Naive thymus-derived CD8-positive, alpha-beta T cell (primary cell): ENCODE measurements around the gene STX16. TPM values are rescaled to one million over a fixed set of nuclear protein-coding genes. Genes with fewer than 3 reads are reported as not detected.

Experiments
- ATAC-seq, 2 donors: fragments of 150-1000 bp; cut with Tn5 transposase in 1 of 2; sonication (Bioruptor Pico), chemical (Tn5 transposase) in 1 of 2; 1 replicate in 1 of 2; 2 replicates in 1 of 2; pipeline ENCODE4 v1.10.0; 2021; ENCODE audit warnings: mild to moderate bottlenecking in 2 of 2, moderate library complexity in 2 of 2
- POLR2A ChIA-PET: fragments of 350-600 bp; sonication (Branson Sonifier 250); formaldehyde crosslinking; loops from one replicate; lab custom pipeline; 2021; ENCODE audit warnings: antibody characterized with exemption; lab: Charles Lee
- DNase-seq, 10 donors: peaks; one replicate each; pipeline versions ENCODE4 v3.0.0 to v3.0.0-alpha.2; 2020 to 2022
- H3K27ac Mint-ChIP-seq, 10 donors: one replicate each; pipeline ENCODE4 v1.8.0; 2020 to 2022; ENCODE audit warnings: mild to moderate bottlenecking in 10 of 10, mixed read lengths in 10 of 10, moderate library complexity in 4 of 10, inconsistent platforms in 1 of 10
- H3K27me3 Mint-ChIP-seq, 5 donors: one replicate each; pipeline ENCODE4 v1.8.0; 2021 to 2022; ENCODE audit warnings: mixed read lengths in 5 of 5
- H3K36me3 Mint-ChIP-seq, 3 donors: one replicate each; pipeline ENCODE4 v1.8.0; 2020 to 2022; ENCODE audit warnings: mixed read lengths in 3 of 3, mild to moderate bottlenecking in 2 of 3, inconsistent platforms in 1 of 3
- H3K4me1 Mint-ChIP-seq, 4 donors: one replicate each; pipeline ENCODE4 v1.8.0; 2021 to 2022; ENCODE audit warnings: mixed read lengths in 4 of 4
- H3K4me3 Mint-ChIP-seq, 10 donors: one replicate each; pipeline ENCODE4 v1.8.0; 2020 to 2022; ENCODE audit warnings: mild to moderate bottlenecking in 10 of 10, mixed read lengths in 10 of 10, moderate library complexity in 6 of 10, inconsistent platforms in 1 of 10
- H3K9me3 Mint-ChIP-seq, 9 donors: one replicate each; pipeline ENCODE4 v1.8.0; 2020 to 2022; ENCODE audit warnings: mixed read lengths in 9 of 9, mild to moderate bottlenecking in 3 of 9, inconsistent platforms in 1 of 9, moderate library complexity in 1 of 9
- polyA plus RNA-seq, 3 donors: library from polyadenylated mRNA; unstranded; fragments of 300-500 nt; fragmentation: Illumina TruSeq; gene quantifications; one replicate each; pipeline ENCODE4 v1.2.3, GENCODE V29; 2021
- total RNA-seq, 8 experiments: library from RNA in 2 of 8; stranded (reverse) in 2 of 8; gene quantifications; one replicate each; pipeline ENCODE4 v1.2.3 and lab custom pipeline; 2021 to 2026

STX16 gene
- total and polyA plus RNA-seq, 5 experiments from 2014 or later, result 23.2 to 205 (median 35.9) TPM

- POLR2A ChIA-PET, result interaction anchor here (0.6 to 6.5 kb wide), 2 partner anchors 8 to 40 kb away, joined by 3 to 67 read pairs; partner anchors contain the start of gene STX16
- H3K4me3 Mint-ChIP-seq, result peak overlapping the region in 9 of 10 donors; percentile 1 to 62 (median 40)
- no peak for ATAC-seq
- H3K36me3 Mint-ChIP-seq, result peaks cover 0 to 8% (median 4%) of the 10 kb centered on the region in 3 donors
- H3K4me1 Mint-ChIP-seq, result peaks cover 3 to 13% (median 9%) of the 10 kb centered on the region in 4 donors
- no peaks in the 10 kb centered on the region for H3K9me3 Mint-ChIP-seq
- H3K27ac Mint-ChIP-seq, result peak overlapping the region; percentile 8 to 87 (median 66)
- no peaks in the 10 kb centered on the region for H3K27me3 Mint-ChIP-seq
- no peak for DNase-seq
Measured at GRCh38 chr20:58690396-58691135, 39.5 kb downstream of the STX16 start.

- no peaks in the 10 kb centered on the region for H3K27me3 Mint-ChIP-seq
- H3K4me3 Mint-ChIP-seq, result peak overlapping the region in 9 of 10 donors; percentile 29 to 74 (median 61)
- peak overlapping the region; percentile 28 to 91 (median 70) for H3K27ac Mint-ChIP-seq
- no peaks in the 10 kb centered on the region for H3K9me3 Mint-ChIP-seq
- ATAC-seq (no peak), DNase-seq (no peak)
- POLR2A ChIA-PET, result interaction anchor here (0.7 to 6.5 kb wide), 5 partner anchors 32 to 396 kb away, joined by 3 to 67 read pairs (median 5); partner anchors contain the start of gene STX16
- peaks cover 0 to 5% (median 4%) of the 10 kb centered on the region in 3 donors for H3K36me3 Mint-ChIP-seq
- H3K4me1 Mint-ChIP-seq, result peaks cover 3 to 13% (median 9%) of the 10 kb centered on the region in 4 donors
Measured at GRCh38 chr20:58691773-58692578, 40.9 kb downstream of the STX16 start.

GRCh38 chr20:58692579-58693225, 41.6 kb downstream of the STX16 start, which contains the start of gene NPEPL1:
Gene NPEPL1, plus strand, starts transcription at chr20:58692800. Its CDS starts 101 bp downstream, at chr20:58692901.
- Mint-ChIP-seq H3K27me3 (no peaks in the 10 kb centered on the region), H3K27ac (peak within 1 kb of the TSS; percentile 62 to 95 (median 88)), H3K4me3 (peak within 1 kb of the TSS; percentile 75 to 90 (median 82)), H3K4me1 (peaks cover 3 to 13% (median 9%) of the 10 kb centered on the region in 4 donors), H3K36me3 (peaks cover 0 to 11% (median 4%) of the 10 kb centered on the region in 3 donors), H3K9me3 (no peaks in the 10 kb centered on the region)
- ATAC-seq (peak; percentile 91 to 92), DNase-seq (peak; percentile 21 to 72 (median 58))
- POLR2A ChIA-PET, result interaction anchor here (1.2 to 6.5 kb wide), 3 partner anchors 25 to 42 kb away, joined by 4 to 67 read pairs (median 5); partner anchors contain the start of gene STX16

GRCh38 chr20:58693226-58694006, 42.3 kb downstream of the STX16 start:
- POLR2A ChIA-PET, result interaction anchor here (0.7 to 6.5 kb wide), 4 partner anchors 26 to 43 kb away, joined by 3 to 67 read pairs (median 4); partner anchors contain the start of gene STX16
- ATAC-seq (peak in 1 of 2 donors; percentile 22), DNase-seq (peak in 3 of 10 donors; percentile 33 to 59 (median 39))
- Mint-ChIP-seq H3K4me3 (peak overlapping the region; percentile 75 to 90 (median 82)), H3K27ac (peak overlapping the region; percentile 62 to 95 (median 87)), H3K36me3 (peaks cover 0 to 13% (median 4%) of the 10 kb centered on the region in 3 donors), H3K27me3 (no peaks in the 10 kb centered on the region), H3K4me1 (peaks cover 3 to 15% (median 12%) of the 10 kb centered on the region in 4 donors), H3K9me3 (no peaks in the 10 kb centered on the region)

GRCh38 chr20:58694241-58695083, 43.4 kb downstream of the STX16 start:
- no peak for ATAC-seq
- Mint-ChIP-seq H3K36me3 (peaks cover 0 to 13% (median 4%) of the 10 kb centered on the region in 3 donors), H3K4me1 (peaks cover 3 to 15% (median 12%) of the 10 kb centered on the region in 4 donors), H3K27ac (peak overlapping the region in 6 of 10 donors; percentile 27 to 88 (median 54)), H3K9me3 (no peaks in the 10 kb centered on the region), H3K27me3 (no peaks in the 10 kb centered on the region), H3K4me3 (peak overlapping the region in 9 of 10 donors; percentile 36 to 84 (median 78))
- POLR2A ChIA-PET, result interaction anchor here (0.8 to 6.5 kb wide), 2 partner anchors 18 to 44 kb away, joined by 4 to 67 read pairs; partner anchors contain the start of gene STX16
- peak in 1 of 10 donors; percentile 19 for DNase-seq

- POLR2A ChIA-PET, result interaction anchor here (0.8 to 6.5 kb wide), 2 partner anchors 17 to 44 kb away, joined by 4 to 67 read pairs; partner anchors contain the start of gene STX16
- ATAC-seq (no peak), DNase-seq (peak in 1 of 10 donors; percentile 50)
- Mint-ChIP-seq H3K27me3 (no peaks in the 10 kb centered on the region), H3K4me3 (no peak overlapping the region), H3K36me3 (peaks cover 0 to 9% (median 0%) of the 10 kb centered on the region in 3 donors), H3K27ac (no peak overlapping the region), H3K4me1 (peaks cover 2 to 15% (median 13%) of the 10 kb centered on the region in 4 donors), H3K9me3 (no peaks in the 10 kb centered on the region)
Measured at GRCh38 chr20:58695084-58695722, 44.1 kb downstream of the STX16 start.

GRCh38 chr20:58695895-58696375, 44.9 kb downstream of the STX16 start:
- DNase-seq (peak in 1 of 10 donors; percentile 59), ATAC-seq (no peak)
- H3K9me3 Mint-ChIP-seq, result no peaks in the 10 kb centered on the region
- POLR2A ChIA-PET, result interaction anchor here (2.1 kb wide), 1 partner anchor 45 kb away, joined by 12 read pairs; the partner anchor contains the start of gene STX16
- no peaks in the 10 kb centered on the region for H3K27me3 Mint-ChIP-seq
- H3K4me1 Mint-ChIP-seq, result peaks cover 2 to 16% (median 14%) of the 10 kb centered on the region in 4 donors
- no peak overlapping the region for H3K27ac Mint-ChIP-seq
- H3K4me3 Mint-ChIP-seq, result no peak overlapping the region
- peaks cover 0 to 12% (median 2%) of the 10 kb centered on the region in 3 donors for H3K36me3 Mint-ChIP-seq

- Mint-ChIP-seq H3K27me3 (no peaks in the 10 kb centered on the region), H3K4me1 (peaks cover 2 to 16% (median 14%) of the 10 kb centered on the region in 4 donors), H3K9me3 (no peaks in the 10 kb centered on the region), H3K36me3 (peaks cover 0 to 12% (median 2%) of the 10 kb centered on the region in 3 donors), H3K4me3 (no peak overlapping the region), H3K27ac (no peak overlapping the region)
- POLR2A ChIA-PET, result interaction anchor here (2.1 kb wide), 1 partner anchor 45 kb away, joined by 12 read pairs; the partner anchor contains the start of gene STX16
- no peak for ATAC-seq
- DNase-seq, result peak in 1 of 10 donors; percentile 34
Measured at GRCh38 chr20:58696411-58696961, 45.4 kb downstream of the STX16 start.

GRCh38 chr20:58697201-58697866, 46.3 kb downstream of the STX16 start:
- POLR2A ChIA-PET, result interaction anchor here (2.1 kb wide), 1 partner anchor 46 kb away, joined by 12 read pairs; the partner anchor contains the start of gene STX16
- DNase-seq (peak in 1 of 10 donors; percentile 50), ATAC-seq (no peak)
- no peaks in the 10 kb centered on the region for H3K27me3 Mint-ChIP-seq
- peak overlapping the region in 1 of 10 donors; percentile 1 for H3K27ac Mint-ChIP-seq
- H3K9me3 Mint-ChIP-seq, result no peaks in the 10 kb centered on the region
- peaks cover 0 to 14% (median 2%) of the 10 kb centered on the region in 3 donors for H3K36me3 Mint-ChIP-seq
- H3K4me3 Mint-ChIP-seq, result no peak overlapping the region
- peaks cover 2 to 16% (median 11%) of the 10 kb centered on the region in 4 donors for H3K4me1 Mint-ChIP-seq
